ENCODE results near the gene SMC1A.

SMC1A gene

GRCh38 chrX:53340852-53341645 lies 81.4 kb downstream of the SMC1A start:
- Mint-ChIP-seq H3K9me3 (no peaks in the 10 kb centered on the region), H3K4me1 (no peaks in the 10 kb centered on the region), H3K4me3 (no peak overlapping the region), H3K36me3 (no peaks in the 10 kb centered on the region), H3K27ac (no peak overlapping the region), H3K27me3 (peaks cover 0 to 11% of the 10 kb centered on the region in 2 donors)
- DNase-seq = no peak
- ATAC-seq (replicated peaks) = no peak

DNA sequence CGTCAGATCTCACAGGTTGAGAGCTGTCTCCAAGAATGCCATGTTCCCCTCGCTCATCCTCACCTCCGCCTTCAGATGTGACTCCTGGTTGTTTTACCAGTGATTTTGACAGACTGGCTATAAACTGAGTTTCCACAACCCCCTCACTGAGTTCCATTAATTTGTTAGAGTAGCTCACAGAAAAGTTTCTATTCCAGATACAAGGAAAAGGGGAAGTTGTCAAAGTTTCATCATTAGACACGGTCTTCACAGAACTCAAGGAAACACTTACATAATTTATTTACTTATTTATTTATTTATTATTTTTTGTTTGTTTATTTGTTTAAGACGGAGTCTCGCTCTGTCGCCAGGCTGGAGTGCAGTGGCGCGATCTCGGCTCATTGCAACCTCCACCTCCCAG lies 85.4 kb downstream of the SMC1A start:
- no peak for ATAC-seq (replicated peaks)
- no peak overlapping the region for H3K27ac Mint-ChIP-seq
- no peak overlapping the region for H3K4me3 Mint-ChIP-seq
- no peaks in the 10 kb centered on the region for H3K4me1 Mint-ChIP-seq
- no peaks in the 10 kb centered on the region for H3K36me3 Mint-ChIP-seq
- no peaks in the 10 kb centered on the region for H3K9me3 Mint-ChIP-seq
- H3K27me3 Mint-ChIP-seq = peaks cover 28 to 34% of the 10 kb centered on the region in 2 donors
- DNase-seq = no peak

DNA sequence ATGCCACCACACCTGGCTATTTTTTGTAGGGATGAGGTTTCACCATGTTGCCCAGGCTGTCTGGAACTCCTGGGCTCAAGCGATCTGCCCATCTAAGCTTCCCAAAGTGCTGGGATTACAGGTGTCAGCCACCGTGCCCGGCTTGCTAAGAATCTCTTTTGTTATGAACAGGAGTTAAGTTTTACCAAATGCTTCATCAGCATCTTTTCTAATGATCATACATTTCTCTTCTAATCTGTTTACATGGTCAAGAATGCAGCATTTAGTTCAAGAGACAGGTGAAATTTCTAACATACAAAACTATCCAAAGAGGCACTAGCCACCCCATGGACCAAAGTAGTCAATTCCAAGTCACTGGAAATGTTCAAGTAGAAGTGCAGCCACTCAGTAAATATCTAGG lies 88.6 kb downstream of the SMC1A start:
- Mint-ChIP-seq H3K36me3 (no peaks in the 10 kb centered on the region), H3K4me1 (no peaks in the 10 kb centered on the region), H3K27ac (no peak overlapping the region), H3K4me3 (no peak overlapping the region), H3K9me3 (no peaks in the 10 kb centered on the region), H3K27me3 (peaks cover 31 to 51% of the 10 kb centered on the region in 2 donors)
- ATAC-seq (replicated peaks) = no peak
- DNase-seq = no peak

DNA sequence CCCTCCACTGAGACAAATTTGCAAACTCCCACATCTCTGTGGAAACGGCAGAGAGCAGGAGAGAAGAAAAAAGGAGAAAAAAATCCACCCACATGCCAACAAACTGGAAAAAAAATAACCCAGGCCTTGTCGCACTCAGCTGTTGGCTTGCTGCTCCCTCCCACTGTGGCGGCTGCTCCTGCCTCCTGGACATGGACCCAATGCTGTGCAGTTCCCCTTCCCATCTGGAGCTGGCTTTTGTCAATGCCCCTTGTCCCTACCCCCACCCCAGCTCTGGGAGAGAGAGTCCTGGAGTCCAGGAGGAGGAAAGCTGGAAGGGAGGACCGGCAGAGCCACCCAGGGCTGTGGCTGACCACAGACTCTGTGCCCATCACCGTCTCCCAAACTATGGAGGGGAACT lies 90.2 kb downstream of the SMC1A start:
- no peaks in the 10 kb centered on the region for H3K4me1 Mint-ChIP-seq
- H3K4me3 Mint-ChIP-seq = no peak overlapping the region
- DNase-seq (no peak), ATAC-seq (replicated peaks) (no peak)
- no peaks in the 10 kb centered on the region for H3K36me3 Mint-ChIP-seq
- no peak overlapping the region for H3K27ac Mint-ChIP-seq
- H3K9me3 Mint-ChIP-seq = no peaks in the 10 kb centered on the region
- H3K27me3 Mint-ChIP-seq = peaks cover 37 to 56% of the 10 kb centered on the region in 2 donors

DNA sequence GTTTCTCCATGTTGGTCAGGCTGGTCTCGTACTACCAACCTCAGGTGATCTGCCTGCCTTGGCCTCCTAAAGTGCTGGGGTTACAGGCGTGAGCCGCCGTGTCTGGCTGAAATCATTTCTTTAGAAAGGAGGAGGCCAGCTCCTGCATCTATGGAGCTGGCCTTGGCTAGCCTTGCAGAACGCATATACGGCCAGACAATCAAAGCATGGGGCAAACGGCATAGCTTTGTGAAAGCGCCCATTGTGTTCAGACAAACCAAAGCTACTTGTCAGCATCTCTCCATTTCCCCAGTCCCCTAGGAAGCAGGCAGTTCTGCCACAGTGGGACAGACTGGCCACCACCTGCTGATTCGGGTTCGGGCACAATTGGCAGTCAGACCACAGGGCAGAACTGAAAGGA lies 92.1 kb downstream of the SMC1A start:
- no peaks in the 10 kb centered on the region for H3K4me1 Mint-ChIP-seq
- no peak overlapping the region for H3K4me3 Mint-ChIP-seq
- no peak for ATAC-seq (replicated peaks)
- no peaks in the 10 kb centered on the region for H3K36me3 Mint-ChIP-seq
- H3K27me3 Mint-ChIP-seq = peaks cover 48 to 65% of the 10 kb centered on the region in 2 donors
- no peak for DNase-seq
- H3K9me3 Mint-ChIP-seq = no peaks in the 10 kb centered on the region
- H3K27ac Mint-ChIP-seq = no peak overlapping the region

DNA sequence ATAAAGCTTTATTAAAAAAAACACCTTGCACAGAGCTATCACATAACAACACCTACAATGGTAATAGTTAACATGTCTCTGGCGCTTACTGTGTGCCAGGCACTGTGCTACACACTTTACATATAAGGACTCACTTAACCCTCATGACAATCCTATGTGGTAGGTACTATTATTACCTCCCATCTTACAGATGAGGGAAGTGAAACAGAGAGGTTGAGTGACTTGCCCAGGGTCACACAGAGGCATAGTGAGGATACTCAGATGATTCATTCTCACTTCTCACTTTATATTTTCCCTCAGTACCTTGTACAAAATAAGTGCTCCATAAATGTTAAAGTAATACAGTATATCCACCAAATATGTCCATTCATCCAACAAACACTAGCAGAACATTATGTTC lies 97.7 kb downstream of the SMC1A start:
- Mint-ChIP-seq H3K9me3 (peaks cover 0 to 2% of the 10 kb centered on the region in 2 donors), H3K4me1 (peaks cover 10 to 14% of the 10 kb centered on the region in 2 donors), H3K4me3 (no peak overlapping the region), H3K27me3 (peaks cover 45 to 57% of the 10 kb centered on the region in 2 donors), H3K36me3 (peaks cover 0 to 2% of the 10 kb centered on the region in 2 donors), H3K27ac (no peak overlapping the region)
- no peak for DNase-seq
- ATAC-seq (replicated peaks) = peak; percentile 73 to 74
